H1 (cell line): Measurements from ENCODE around the gene RPS6KB2. TPM values are rescaled to one million over a fixed set of nuclear protein-coding genes. Genes with fewer than 3 reads are reported as not detected.

Experiments
- RAD21 ChIP-seq, 2 experiments: IDR thresholded peaks in 1 of 2; conservative IDR thresholded peaks in 1 of 2; 2 replicates each; pipeline ENCODE4 v1.6.1; 2011; ENCODE audit warnings: low read depth in 2 of 2, low read length in 2 of 2, improper control_type of control experiment in 1 of 2, inconsistent platforms in 1 of 2, mild to moderate bottlenecking in 1 of 2, moderate library complexity in 1 of 2
- polyA plus RNA-seq, 7 experiments: library from polyadenylated mRNA; depleted of rRNA in 3 of 7; stranded (reverse) in 5 of 7; unstranded in 2 of 7; fragments of >200 nt in 5 of 7; fragments of 200-250 nt in 2 of 7; gene quantifications; 1 replicate in 5 of 7; 2 replicates in 1 of 7; 4 replicates in 1 of 7; pipeline versions ENCODE4 v1.2.1 to v1.2.3, GENCODE V29; 2011 to 2013; ENCODE audit warnings: missing spikeins in 2 of 7, mixed read lengths in 2 of 7
- total RNA-seq: library from RNA; stranded (reverse); fragmentation: NEBNext Ultra II Directional; extraction: Animal tissue kit (Norgen Biotek cat#: 25700); gene quantifications from 2 replicates; pipeline ENCODE4 v1.2.1, GENCODE V29; 2021
- TF ChIP-seq, protein P1 (sequence below): IDR thresholded peaks from 2 replicates; pipeline ENCODE4 v1.6.1; 2011; ENCODE audit warnings: low read depth, mild to moderate bottlenecking, low read length; ENCODE audit not compliant: insufficient read depth

RPS6KB2 gene
- total and polyA plus RNA-seq, 2 of the 8 experiments (the other 6 are each of a cell fraction or from before 2014, with no cell fraction given) = 41.0 to 47.1 TPM

DNA sequence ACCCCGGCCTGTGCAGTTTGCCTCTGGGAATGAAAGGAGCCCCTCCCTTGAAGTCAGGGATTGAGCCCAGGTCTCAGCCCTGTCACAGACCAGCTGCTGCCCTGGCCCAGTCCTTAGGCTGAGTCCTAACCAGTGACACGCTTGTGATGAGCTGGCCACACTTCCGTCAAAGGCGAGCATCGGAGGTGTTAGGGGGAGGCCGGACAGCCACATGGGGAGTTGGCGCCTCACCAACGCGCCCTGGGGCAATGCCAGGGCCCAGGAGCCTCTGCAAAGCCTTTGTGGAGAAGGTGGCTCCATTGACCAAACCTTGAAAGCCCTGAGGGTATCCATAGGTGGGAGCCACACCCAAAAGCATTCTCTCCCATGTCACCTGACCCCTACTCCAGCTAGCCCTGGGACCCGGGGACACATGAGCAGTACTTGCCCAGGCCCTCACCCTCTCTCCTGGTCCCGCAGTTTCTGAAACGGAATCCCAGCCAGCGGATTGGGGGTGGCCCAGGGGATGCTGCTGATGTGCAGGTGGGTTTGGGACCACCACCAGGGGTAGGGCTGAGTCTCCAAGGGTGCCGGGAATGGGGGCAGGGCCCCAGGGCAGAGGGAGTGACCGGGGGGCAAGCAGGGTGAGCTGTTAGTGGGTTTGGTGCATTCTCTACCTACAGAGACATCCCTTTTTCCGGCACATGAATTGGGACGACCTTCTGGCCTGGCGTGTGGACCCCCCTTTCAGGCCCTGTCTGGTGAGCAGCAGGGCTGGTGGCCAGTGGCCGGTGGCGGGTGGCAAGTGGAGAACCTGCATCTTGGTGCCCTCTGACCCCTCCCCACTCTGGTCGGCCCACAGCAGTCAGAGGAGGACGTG lies 5.5 kb downstream of the RPS6KB2 start (continued):
- TF ChIP-seq, protein P1, sequence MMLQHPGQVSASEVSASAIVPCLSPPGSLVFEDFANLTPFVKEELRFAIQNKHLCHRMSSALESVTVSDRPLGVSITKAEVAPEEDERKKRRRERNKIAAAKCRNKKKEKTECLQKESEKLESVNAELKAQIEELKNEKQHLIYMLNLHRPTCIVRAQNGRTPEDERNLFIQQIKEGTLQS = no peak
- no peak for TF ChIP-seq RAD21 (IDR thresholded peaks at IDR 0.05 in 1 of 2, conservative IDR thresholded peaks at IDR 0.05 in 1 of 2; ENCODE audit: low read depth in 2 of 2, low read length in 2 of 2)
